GM19324 (cell line): ENCODE measurements around the gene TTC28.

Source experiments
- ATAC-seq: cut with Tn5 transposase; IDR thresholded peaks from one replicate; pipeline ENCODE4 v1.9.1; 2021; ENCODE audit warnings: mild to moderate bottlenecking, moderate library complexity; ENCODE audit not compliant: unreplicated experiment, low FRiP score

Gene TTC28

GRCh38 chr22:28328756-28329155 is 350.9 kb downstream of the TTC28 start:
- no peak for ATAC-seq

- no peak for ATAC-seq
These were observed 363.6 kb downstream of the TTC28 start for GRCh38 chr22:28316014-28316413.

GRCh38 chr22:28314959-28315358 is 364.7 kb downstream of the TTC28 start:
- ATAC-seq: no peak

GRCh38 chr22:28310299-28310698 is 369.3 kb downstream of the TTC28 start:
- ATAC-seq: no peak

- ATAC-seq: no peak
These were observed 379.9 kb downstream of the TTC28 start for GRCh38 chr22:28299753-28300152.

- ATAC-seq: no peak
These were observed 380.3 kb downstream of the TTC28 start for GRCh38 chr22:28299309-28299708.

- ATAC-seq: no peak
These were observed 382.1 kb downstream of the TTC28 start for GRCh38 chr22:28297504-28297903.

GRCh38 chr22:28296452-28296851 is 383.2 kb downstream of the TTC28 start:
- ATAC-seq: no peak

GRCh38 chr22:28283068-28283654 is 396.5 kb downstream of the TTC28 start:
- no peak for ATAC-seq

GRCh38 chr22:28282405-28283067 is 397.1 kb downstream of the TTC28 start:
- ATAC-seq: no peak

- no peak for ATAC-seq
These were observed 399.8 kb downstream of the TTC28 start for GRCh38 chr22:28279888-28280287.

GRCh38 chr22:28269277-28269676 is 410.4 kb downstream of the TTC28 start:
- ATAC-seq: no peak

- ATAC-seq: no peak
These were observed 410.8 kb downstream of the TTC28 start for GRCh38 chr22:28268850-28269249.

- ATAC-seq: no peak
These were observed 411.5 kb downstream of the TTC28 start for GRCh38 chr22:28268171-28268570.

GRCh38 chr22:28260619-28261018 is 419.0 kb downstream of the TTC28 start:
- ATAC-seq: no peak

GRCh38 chr22:28259774-28260312 is 419.8 kb downstream of the TTC28 start:
- ATAC-seq: no peak

- no peak for ATAC-seq
These were observed 425.2 kb downstream of the TTC28 start for GRCh38 chr22:28254396-28254795.

GRCh38 chr22:28252539-28252938 is 427.1 kb downstream of the TTC28 start:
- no peak for ATAC-seq

- no peak for ATAC-seq
These were observed 429.5 kb downstream of the TTC28 start for GRCh38 chr22:28250036-28250695.

- ATAC-seq: no peak
These were observed 430.2 kb downstream of the TTC28 start for GRCh38 chr22:28249402-28249801.

- ATAC-seq: no peak
These were observed 431.8 kb downstream of the TTC28 start for GRCh38 chr22:28247667-28248363.
